Measurements from ENCODE around the gene ASIC2. TPM values are rescaled to one million over a fixed set of nuclear protein-coding genes. Genes with fewer than 3 reads are reported as not detected.

The ASIC2 gene
- total RNA-seq, 2 donors from 2014 or later: 0.48 to 1.3 TPM

DNA sequence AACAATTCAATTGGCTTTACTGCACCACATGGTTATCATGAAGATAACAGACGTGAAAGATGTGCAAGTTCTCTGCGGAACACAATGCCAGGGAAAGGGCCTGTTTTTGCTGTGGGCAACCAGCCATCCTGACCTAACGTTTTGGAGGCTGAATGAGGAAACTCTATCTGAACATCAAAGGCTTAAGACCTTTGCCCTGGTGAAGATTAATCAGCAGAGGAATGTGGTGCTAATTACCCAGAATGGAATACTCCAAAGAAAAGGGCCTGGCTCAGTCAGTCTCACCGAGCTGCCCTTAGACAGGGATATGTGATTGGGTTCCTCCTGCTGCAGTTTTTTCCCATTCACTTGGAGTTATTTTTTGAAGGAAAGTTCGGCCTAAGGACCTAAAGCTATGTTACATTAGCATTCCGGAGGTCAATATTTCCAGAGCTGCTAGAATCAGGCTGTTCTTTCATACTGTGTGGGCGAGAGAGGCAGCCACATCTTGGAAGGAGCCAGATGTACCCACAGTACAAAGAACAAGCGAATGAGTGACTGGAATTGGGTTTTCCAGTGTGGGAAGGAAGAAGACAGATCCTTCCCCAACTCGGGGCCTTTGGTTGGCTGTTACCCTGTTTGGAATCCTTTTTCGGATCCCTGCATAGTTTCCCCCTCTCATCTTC is 15.5 kb downstream of the ASIC2 start:
- intact Hi-C loops (cut with DNase I): no loop called here
- Histone ChIP-seq H3K36me3 (no peaks in the 10 kb centered on the region), H3K4me1 (no peaks in the 10 kb centered on the region), H3K4me3 (no peak overlapping the region), H3K27ac (no peak overlapping the region), H3K9ac (ENCODE audit: low read depth in 2 of 2, low read length in 2 of 2) (no peak overlapping the region), H3K9me3 (no peaks in the 10 kb centered on the region), H3K27me3 (no peaks in the 10 kb centered on the region)
- DNase-seq: no peak
- TF ChIP-seq, protein P1, sequence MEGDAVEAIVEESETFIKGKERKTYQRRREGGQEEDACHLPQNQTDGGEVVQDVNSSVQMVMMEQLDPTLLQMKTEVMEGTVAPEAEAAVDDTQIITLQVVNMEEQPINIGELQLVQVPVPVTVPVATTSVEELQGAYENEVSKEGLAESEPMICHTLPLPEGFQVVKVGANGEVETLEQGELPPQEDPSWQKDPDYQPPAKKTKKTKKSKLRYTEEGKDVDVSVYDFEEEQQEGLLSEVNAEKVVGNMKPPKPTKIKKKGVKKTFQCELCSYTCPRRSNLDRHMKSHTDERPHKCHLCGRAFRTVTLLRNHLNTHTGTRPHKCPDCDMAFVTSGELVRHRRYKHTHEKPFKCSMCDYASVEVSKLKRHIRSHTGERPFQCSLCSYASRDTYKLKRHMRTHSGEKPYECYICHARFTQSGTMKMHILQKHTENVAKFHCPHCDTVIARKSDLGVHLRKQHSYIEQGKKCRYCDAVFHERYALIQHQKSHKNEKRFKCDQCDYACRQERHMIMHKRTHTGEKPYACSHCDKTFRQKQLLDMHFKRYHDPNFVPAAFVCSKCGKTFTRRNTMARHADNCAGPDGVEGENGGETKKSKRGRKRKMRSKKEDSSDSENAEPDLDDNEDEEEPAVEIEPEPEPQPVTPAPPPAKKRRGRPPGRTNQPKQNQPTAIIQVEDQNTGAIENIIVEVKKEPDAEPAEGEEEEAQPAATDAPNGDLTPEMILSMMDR (IDR thresholded peaks at IDR 0.05): no peak

DNA sequence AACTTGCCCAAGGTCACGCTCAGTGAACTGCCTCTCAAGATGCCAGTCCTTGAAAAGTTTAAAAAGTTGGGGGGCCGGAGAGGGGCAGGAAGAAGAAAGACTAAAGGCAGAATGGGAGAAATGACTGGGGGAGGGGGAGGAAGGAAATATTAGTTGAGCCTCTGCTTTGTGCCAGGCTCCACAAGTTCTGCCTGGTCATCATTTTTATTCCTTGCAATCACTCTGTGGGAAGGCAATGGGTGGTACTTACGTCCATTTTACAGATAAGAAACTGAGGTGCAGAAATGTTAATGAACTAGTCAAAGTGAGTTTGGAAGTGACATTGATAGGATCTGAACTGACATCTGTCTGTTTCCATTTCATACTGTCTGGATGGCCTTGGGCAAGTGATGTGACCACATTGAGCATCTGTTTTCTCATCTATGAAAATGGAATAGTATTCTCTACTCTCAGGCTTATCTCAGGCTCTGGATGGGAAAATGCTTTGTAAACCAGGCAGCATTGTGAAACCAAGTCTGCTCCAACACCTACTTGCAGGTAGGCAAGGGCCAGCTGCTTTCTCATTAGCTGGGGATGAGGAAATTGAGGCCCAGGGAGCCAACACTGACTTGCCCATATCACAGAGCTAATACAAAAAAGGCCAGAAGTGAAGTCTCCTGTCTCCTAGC is 19.2 kb downstream of the ASIC2 start:
- H3K9me3 ChIP-seq: no peaks in the 10 kb centered on the region
- no peak overlapping the region for H3K27ac ChIP-seq

DNA sequence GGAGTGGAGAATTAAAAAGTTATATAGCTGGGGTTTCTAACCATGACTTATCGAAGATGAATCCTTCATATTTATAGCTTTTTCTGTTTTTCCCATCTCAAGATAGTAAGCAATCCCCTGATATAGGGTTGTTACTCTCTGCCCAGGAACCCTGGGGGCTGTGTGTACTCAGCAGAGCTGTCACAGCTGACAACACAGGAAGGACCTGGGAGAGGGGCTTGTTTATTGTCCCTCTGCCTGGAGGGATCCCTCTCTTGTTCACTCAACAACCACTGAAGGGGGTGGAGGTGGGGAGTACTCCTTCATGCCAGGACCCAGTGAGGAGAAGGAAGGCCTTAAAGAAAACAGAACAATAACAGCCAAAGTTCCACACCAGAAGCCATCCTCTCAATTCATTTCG is 19.8 kb downstream of the ASIC2 start:
- DNase-seq: no peak
- Histone ChIP-seq H3K4me3 (no peak overlapping the region), H3K9me3 (no peaks in the 10 kb centered on the region), H3K4me1 (no peaks in the 10 kb centered on the region), H3K27ac (no peak overlapping the region), H3K27me3 (no peaks in the 10 kb centered on the region), H3K36me3 (no peaks in the 10 kb centered on the region), H3K9ac (ENCODE audit: low read depth in 2 of 2, low read length in 2 of 2) (no peak overlapping the region)
- TF ChIP-seq, protein P1 (IDR thresholded peaks at IDR 0.05): no peak
- intact Hi-C loops (cut with DNase I): no loop called here

More for the DNA sequence above, 19.2 kb downstream of the ASIC2 start:
- H3K4me3 ChIP-seq: no peak overlapping the region
- H3K27me3 ChIP-seq: no peaks in the 10 kb centered on the region
- DNase-seq: no peak
- no peaks in the 10 kb centered on the region for H3K4me1 ChIP-seq
- TF ChIP-seq, protein P1 (IDR thresholded peaks at IDR 0.05): no peak
- no peak overlapping the region for H3K9ac ChIP-seq (ENCODE audit: low read depth in 2 of 2, low read length in 2 of 2)
- no peaks in the 10 kb centered on the region for H3K36me3 ChIP-seq
- intact Hi-C loops (cut with DNase I): no loop called here

DNA sequence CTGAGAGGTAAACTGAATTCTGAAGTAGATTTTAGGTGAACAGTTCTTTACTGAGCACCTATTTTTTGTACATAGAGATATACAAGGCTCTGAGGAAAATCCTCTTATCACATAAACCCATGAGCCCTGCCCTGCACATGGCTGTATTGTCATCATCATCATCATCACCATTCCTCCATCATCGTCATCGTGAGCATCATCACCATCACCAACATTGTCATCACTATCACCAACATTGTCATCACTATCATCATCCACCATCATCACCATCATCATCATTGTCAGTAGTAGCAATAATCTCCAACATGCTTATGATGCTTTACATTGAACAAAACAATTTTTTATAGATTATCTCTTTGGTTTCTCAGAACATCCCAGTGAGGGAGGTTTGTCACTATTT is 20.7 kb downstream of the ASIC2 start:
- Histone ChIP-seq H3K36me3 (no peaks in the 10 kb centered on the region), H3K27ac (no peak overlapping the region), H3K4me1 (no peaks in the 10 kb centered on the region), H3K9ac (ENCODE audit: low read depth in 2 of 2, low read length in 2 of 2) (no peak overlapping the region), H3K27me3 (no peaks in the 10 kb centered on the region), H3K4me3 (no peak overlapping the region), H3K9me3 (no peaks in the 10 kb centered on the region)
- intact Hi-C loops (cut with DNase I): no loop called here
- TF ChIP-seq, protein P1 (IDR thresholded peaks at IDR 0.05): no peak
- no peak for DNase-seq

DNA sequence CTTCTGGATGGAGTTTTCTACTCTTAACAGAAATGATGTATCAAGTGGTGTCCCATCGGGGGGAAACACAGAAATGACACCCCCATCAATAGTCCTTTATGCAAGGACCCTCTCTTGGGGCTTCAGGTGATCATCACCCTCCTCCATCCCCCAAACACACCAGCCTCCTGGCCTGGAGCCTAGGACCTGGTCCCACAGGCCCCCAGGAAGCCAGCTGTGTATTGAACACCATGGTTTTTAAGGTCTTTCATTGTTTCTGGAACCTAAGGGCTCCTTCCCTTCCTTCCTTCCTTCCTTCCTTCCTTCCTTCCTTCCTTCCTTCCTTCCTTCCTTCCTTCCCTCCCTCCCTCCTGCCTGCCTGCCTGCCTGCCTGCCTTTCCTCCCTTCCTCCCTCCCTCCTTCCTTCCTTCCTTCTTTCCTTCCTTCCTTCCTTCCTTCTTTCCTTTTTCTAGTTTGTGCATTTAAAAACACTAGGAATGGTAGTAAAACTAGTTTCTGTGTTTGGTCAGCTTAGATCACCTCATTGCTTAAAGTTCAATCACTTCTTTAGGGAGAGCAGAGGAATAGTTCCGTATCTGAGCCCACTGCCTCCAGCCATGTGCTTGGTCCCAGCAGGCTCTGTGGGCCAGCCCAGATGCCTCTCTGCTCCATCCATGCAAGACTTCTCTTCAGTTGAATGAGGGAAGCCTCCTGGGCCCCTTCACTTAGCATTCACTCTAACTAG is 23.6 kb downstream of the ASIC2 start:
- H3K9ac ChIP-seq (ENCODE audit: low read depth in 2 of 2, low read length in 2 of 2): no peak overlapping the region
- no peak overlapping the region for H3K4me3 ChIP-seq
- TF ChIP-seq, protein P1 (IDR thresholded peaks at IDR 0.05): no peak
- no peaks in the 10 kb centered on the region for H3K9me3 ChIP-seq
- no peaks in the 10 kb centered on the region for H3K27me3 ChIP-seq
- no peaks in the 10 kb centered on the region for H3K36me3 ChIP-seq
- DNase-seq: no peak
- H3K4me1 ChIP-seq: no peaks in the 10 kb centered on the region
- intact Hi-C loops (cut with DNase I): no loop called here
- H3K27ac ChIP-seq: no peak overlapping the region
